Activated CD4-positive, alpha-beta memory T cell treated with anti-CD3 and anti-CD28 coated beads for 36 hours (primary cell): Measurements from ENCODE around the gene EDIL3. TPM values are rescaled to one million over a fixed set of nuclear protein-coding genes. Genes with fewer than 3 reads are reported as not detected.

Source experiments
- CTCF ChIA-PET: fragments of 350-600 bp; sonication (Branson Sonifier 250); formaldehyde crosslinking; loops from one replicate; lab custom pipeline; 2021; ENCODE audit warnings: antibody characterized with exemption, inconsistent platforms; lab: Charles Lee
- POLR2A ChIA-PET: fragments of 350-600 bp; sonication (Branson Sonifier 250); formaldehyde crosslinking; loops from one replicate; lab custom pipeline; 2021; ENCODE audit warnings: antibody characterized with exemption; lab: Charles Lee
- DNase-seq: peaks from one replicate; pipeline ENCODE4 v3.0.0-alpha.2; 2020
- H3K27ac Mint-ChIP-seq: one replicate; pipeline ENCODE4 v1.8.0; 2021; ENCODE audit warnings: mixed read lengths
- H3K27me3 Mint-ChIP-seq: one replicate; pipeline ENCODE4 v1.8.0; 2021; ENCODE audit warnings: mixed read lengths
- H3K36me3 Mint-ChIP-seq: one replicate; pipeline ENCODE4 v1.8.0; 2021; ENCODE audit warnings: mixed read lengths
- H3K4me1 Mint-ChIP-seq: one replicate; pipeline ENCODE4 v1.8.0; 2021; ENCODE audit warnings: low read depth, mixed read lengths
- H3K4me3 Mint-ChIP-seq: one replicate; pipeline ENCODE4 v1.8.0; 2021; ENCODE audit warnings: mild to moderate bottlenecking, mixed read lengths
- H3K9me3 Mint-ChIP-seq: one replicate; pipeline ENCODE4 v1.8.0; 2021; ENCODE audit warnings: mixed read lengths
- intact Hi-C: fragments of 100-400 bp; cut with micrococcal nuclease; formaldehyde crosslinking; loops from one replicate; pipeline ENCODE4 v1.15.1; 2023
- total RNA-seq, 2 experiments: library from RNA; stranded (reverse); gene quantifications; one replicate each; pipeline ENCODE4 v1.2.3, GENCODE V29; 2021

The EDIL3 gene
- total RNA-seq, 2 experiments from 2014 or later: not detected

DNA sequence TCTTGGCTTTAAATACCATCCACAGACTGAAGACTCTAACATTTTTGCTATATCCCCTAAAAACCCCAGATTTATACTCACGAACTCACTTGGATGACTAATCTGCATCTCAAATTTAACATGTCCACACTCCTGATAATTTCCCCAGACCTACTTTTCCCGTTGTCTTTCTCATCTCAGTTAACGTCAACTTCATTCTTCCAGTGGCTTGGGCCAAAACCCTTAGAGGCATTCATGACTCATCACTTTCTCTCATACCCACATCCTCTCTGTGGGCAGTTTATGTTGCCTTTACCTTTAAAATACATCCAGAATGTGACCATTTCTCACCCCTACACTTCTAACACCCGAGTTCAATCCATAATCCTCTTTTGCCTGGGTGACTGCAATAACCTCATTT lies 96.7 kb downstream of the EDIL3 start:
- Mint-ChIP-seq H3K27me3 (no peaks in the 10 kb centered on the region), H3K4me1 (no peaks in the 10 kb centered on the region), H3K9me3 (no peaks in the 10 kb centered on the region), H3K4me3 (no peak overlapping the region), H3K36me3 (no peaks in the 10 kb centered on the region), H3K27ac (no peak overlapping the region)
- ChIA-PET POLR2A (no interaction called here), CTCF (no interaction called here)
- no peak for DNase-seq
- intact Hi-C loops: no loop called here

DNA sequence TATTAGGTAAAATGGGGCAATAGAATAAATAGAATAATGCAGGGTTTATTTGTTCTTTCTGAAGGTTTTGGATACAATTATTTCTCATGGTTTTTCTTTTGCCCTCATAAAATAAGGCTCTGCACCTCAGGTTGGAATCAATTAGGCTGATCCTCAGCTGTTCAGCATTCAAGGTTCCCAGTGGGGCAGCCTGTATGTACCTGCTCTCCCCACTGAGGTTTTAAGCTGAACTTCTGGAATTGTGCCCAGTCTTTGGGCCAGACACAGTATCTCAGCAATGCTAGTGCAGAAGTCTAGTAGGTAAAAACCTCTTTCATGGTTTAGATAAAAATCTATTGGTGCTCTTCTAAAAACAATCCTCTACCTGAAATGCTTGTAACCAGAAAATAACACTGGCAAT lies 98.0 kb downstream of the EDIL3 start:
- Mint-ChIP-seq H3K4me1 (no peaks in the 10 kb centered on the region), H3K9me3 (no peaks in the 10 kb centered on the region), H3K27me3 (no peaks in the 10 kb centered on the region), H3K27ac (no peak overlapping the region), H3K36me3 (no peaks in the 10 kb centered on the region), H3K4me3 (no peak overlapping the region)
- DNase-seq: no peak
- ChIA-PET POLR2A (no interaction called here), CTCF (no interaction called here)
- intact Hi-C loops: no loop called here

DNA sequence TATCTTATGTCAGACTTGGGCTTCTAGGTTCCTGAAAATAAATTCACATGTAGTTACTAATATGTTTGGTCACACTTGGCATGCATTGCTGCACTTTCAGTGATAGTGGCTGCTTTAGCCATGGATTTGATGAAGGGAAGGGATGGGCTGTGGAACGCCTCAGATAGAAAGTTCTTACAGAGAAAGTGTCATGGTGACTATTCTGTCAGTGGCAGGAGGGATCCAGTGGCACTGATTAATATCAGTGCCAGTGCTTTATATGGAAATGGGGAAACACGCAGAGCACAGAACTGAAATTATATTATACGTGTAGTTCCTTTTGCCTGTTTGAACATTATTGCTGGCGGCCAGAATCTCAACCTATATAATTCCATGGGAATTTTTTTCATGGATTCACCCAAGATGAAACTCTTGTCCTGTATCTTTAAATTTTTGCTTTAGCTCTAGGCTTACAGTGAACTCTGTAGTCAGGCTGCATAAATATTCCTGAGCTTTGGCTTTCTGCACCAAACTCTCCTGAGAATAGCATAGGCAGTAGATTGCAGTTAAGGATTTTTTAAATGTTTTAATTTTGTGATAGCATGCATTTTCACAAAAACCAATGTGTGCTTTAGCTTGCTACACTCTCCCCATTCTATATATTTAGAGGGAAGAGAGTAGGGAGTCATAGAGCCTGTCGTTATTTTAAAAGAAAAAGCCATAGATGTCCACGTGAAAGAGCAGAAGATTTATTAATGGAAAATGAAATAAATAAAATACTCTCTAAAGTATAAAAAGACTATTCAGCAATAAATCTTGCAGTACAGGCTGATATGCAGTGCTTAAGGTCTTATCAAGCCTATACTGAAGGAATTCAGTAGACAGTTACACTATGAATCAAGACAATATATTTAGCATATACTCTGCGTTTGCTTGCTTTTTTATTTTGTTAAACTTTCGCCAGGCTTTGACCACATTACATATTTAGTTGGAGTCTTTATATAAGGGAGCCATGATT lies 98.7 kb downstream of the EDIL3 start:
- Mint-ChIP-seq H3K27me3 (no peaks in the 10 kb centered on the region), H3K36me3 (no peaks in the 10 kb centered on the region), H3K4me3 (no peak overlapping the region), H3K4me1 (no peaks in the 10 kb centered on the region), H3K27ac (no peak overlapping the region), H3K9me3 (no peaks in the 10 kb centered on the region)
- ChIA-PET CTCF (no interaction called here), POLR2A (no interaction called here)
- DNase-seq: no peak
- intact Hi-C loops: no loop called here

DNA sequence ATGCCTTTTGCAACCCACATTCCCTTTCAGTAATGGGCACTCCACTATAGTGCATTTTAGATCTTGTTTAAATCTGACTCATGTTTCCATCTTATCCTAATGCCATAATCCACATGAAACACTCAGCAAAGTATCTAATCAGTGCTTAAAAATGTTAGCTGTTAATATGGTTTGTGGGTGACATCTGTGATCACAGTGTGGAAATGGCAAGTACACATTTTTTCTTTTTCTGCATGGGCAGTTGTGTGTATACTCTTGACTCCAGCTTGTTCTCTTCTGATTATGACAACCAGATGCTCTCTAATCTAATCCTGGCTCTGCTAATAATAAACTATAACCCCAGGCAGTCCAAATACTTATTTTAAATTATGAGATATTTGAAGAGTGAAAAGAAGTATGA lies 103.3 kb downstream of the EDIL3 start:
- CTCF ChIA-PET: no interaction called here
- intact Hi-C loops: no loop called here

DNA sequence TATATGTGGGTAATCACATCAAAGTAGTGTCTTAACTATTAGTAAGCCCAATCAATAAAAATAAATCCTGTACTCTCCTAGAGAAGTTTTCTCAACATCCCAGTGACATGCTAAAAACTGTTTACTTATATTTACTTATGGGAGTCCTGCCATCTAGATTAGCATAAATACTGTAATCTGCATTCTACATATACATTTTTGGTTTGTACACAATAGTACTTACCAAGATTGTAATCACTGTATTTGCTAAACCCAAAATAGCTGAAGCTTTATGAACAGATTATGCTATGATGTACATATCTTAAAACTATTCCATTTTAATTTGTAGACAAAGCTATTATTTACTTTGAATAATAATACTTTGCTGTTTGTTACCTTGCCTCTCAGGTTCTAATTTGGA lies 105.4 kb downstream of the EDIL3 start:
- intact Hi-C loops: no loop called here

More for the DNA sequence above, 103.3 kb downstream of the EDIL3 start:
- Mint-ChIP-seq H3K4me1 (no peaks in the 10 kb centered on the region), H3K4me3 (no peak overlapping the region), H3K27me3 (no peaks in the 10 kb centered on the region), H3K36me3 (no peaks in the 10 kb centered on the region), H3K27ac (no peak overlapping the region), H3K9me3 (no peaks in the 10 kb centered on the region)
- POLR2A ChIA-PET: no interaction called here
- DNase-seq: no peak

DNA sequence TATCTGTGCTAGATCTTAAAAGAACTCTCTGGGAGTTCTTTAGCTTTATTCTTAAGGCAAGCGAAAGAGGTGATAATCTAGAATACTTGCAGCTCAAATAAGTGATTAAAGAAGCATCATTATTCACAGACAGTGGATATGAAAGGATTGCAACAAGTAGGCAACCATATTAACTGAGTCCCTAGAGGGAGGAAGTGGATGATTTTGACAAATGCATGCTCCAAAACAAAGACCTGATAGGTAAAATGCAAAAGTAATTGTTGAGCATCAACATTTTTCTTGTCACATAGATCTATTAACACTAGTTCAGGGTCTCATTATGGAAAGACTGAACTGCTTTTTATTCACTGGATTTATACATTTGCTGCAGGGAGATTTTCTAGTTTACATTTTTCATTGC lies 109.1 kb downstream of the EDIL3 start:
- no peak overlapping the region for H3K4me3 Mint-ChIP-seq
- POLR2A ChIA-PET: no interaction called here
- H3K27me3 Mint-ChIP-seq: no peaks in the 10 kb centered on the region
- no peak for DNase-seq
- no peaks in the 10 kb centered on the region for H3K4me1 Mint-ChIP-seq
- H3K9me3 Mint-ChIP-seq: no peaks in the 10 kb centered on the region
- intact Hi-C loops: no loop called here
- H3K36me3 Mint-ChIP-seq: no peaks in the 10 kb centered on the region
- H3K27ac Mint-ChIP-seq: no peak overlapping the region
- CTCF ChIA-PET: no interaction called here

More for the DNA sequence above, 105.4 kb downstream of the EDIL3 start:
- Mint-ChIP-seq H3K9me3 (no peaks in the 10 kb centered on the region), H3K27ac (no peak overlapping the region), H3K27me3 (no peaks in the 10 kb centered on the region), H3K36me3 (no peaks in the 10 kb centered on the region), H3K4me1 (no peaks in the 10 kb centered on the region), H3K4me3 (no peak overlapping the region)
- POLR2A ChIA-PET: no interaction called here
- DNase-seq: no peak
- CTCF ChIA-PET: no interaction called here

DNA sequence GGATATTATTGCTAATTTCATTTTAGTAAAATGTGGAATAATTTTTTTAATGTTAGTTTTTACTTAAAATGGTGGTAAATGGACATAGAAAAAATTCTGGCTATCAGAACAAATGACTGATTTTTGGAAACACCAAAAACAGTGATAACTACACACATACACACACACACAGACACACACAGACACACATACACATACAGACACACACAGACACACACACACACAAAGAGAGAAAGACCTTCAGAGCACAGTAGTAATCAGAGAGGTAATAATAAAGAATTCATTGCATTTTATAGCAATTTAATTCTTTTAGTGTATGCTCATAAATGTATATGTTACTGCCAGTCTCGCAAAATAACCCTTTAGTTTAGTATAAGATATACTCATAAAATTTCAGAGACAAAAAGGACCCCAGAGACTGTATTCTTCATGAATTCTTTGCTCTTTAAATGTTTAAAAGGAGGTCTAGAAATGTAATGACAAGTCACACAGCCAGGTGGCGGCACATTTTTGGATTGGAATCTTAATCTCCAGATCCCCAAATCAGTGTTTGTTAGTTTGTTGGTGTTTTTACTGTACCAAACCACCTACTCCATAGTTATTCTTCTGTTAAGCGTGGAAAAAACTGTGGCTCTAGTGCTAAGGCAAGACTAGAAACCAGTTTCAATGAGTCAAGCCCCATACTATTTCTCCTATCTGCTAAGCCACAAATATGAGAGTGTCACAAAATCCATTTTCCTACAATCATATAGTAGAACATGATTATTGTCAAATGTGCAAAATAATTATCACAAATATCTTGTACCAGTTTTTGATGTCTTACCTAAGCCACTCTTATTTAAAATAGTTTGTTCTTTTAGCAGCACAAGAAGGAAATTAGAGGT lies 109.9 kb downstream of the EDIL3 start:
- Mint-ChIP-seq H3K27me3 (no peaks in the 10 kb centered on the region), H3K27ac (no peak overlapping the region), H3K9me3 (no peaks in the 10 kb centered on the region), H3K4me3 (no peak overlapping the region), H3K4me1 (no peaks in the 10 kb centered on the region), H3K36me3 (no peaks in the 10 kb centered on the region)
- CTCF ChIA-PET: no interaction called here
- DNase-seq: no peak
- intact Hi-C loops: no loop called here
- POLR2A ChIA-PET: no interaction called here

DNA sequence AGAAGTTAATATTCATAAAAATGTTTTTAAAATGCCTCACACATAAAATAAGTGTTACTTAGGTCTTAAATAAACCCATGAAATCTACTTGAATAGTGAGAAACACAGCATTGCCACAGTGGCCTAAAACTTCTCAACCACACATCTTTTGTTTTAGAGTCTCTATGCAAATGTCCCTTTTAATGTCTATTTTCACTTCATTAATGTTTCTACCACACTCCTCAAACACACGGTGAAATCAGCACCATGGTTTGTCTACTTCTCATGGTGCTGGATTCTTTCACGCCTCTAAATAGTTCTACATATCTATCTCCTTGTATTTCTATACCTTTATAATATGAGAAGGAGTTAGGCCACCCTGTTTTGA lies 111.2 kb downstream of the EDIL3 start:
- Mint-ChIP-seq H3K4me3 (no peak overlapping the region), H3K36me3 (no peaks in the 10 kb centered on the region), H3K9me3 (no peaks in the 10 kb centered on the region), H3K27ac (no peak overlapping the region), H3K27me3 (no peaks in the 10 kb centered on the region), H3K4me1 (no peaks in the 10 kb centered on the region)
- DNase-seq: no peak
- intact Hi-C loops: no loop called here
- ChIA-PET POLR2A (no interaction called here), CTCF (no interaction called here)

DNA sequence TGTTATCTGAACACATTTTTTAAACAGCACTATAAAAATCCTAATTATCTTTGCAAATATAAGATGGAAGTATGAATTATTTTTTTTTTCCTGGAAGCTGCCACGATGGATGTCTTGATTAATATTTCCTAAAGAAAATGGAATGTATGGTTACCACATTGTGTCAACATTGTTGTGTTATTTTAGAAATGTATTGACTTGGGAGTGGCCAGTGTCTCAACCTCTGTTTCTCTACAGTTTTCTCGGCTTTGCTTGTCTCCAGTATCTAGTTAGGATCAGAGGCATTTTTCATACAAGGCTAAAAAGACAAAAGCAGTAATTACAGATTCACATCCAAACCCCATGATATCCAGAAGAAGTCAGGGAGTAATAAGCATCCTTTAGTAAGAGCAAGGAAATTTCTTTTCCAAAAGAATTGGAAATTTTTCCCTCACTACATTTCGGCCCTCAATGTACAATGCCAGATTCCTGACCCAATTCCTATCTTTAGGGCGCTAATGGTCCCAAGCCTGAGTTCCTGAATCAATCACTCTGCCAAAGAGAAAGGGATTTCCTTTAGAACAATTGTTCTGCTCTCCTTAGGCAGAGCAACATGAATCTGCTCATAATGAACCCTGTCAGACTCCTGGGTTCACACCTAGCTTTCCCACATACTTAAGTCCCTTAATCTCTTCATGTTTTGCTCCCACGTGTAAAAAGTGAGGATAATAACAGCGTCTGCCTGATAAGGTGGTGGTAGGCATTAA lies 111.7 kb downstream of the EDIL3 start:
- H3K27ac Mint-ChIP-seq: no peak overlapping the region
- H3K9me3 Mint-ChIP-seq: no peaks in the 10 kb centered on the region
- no peak for DNase-seq
- H3K4me3 Mint-ChIP-seq: no peak overlapping the region
- no peaks in the 10 kb centered on the region for H3K36me3 Mint-ChIP-seq
- ChIA-PET POLR2A (no interaction called here), CTCF (no interaction called here)
- no peaks in the 10 kb centered on the region for H3K27me3 Mint-ChIP-seq
- no peaks in the 10 kb centered on the region for H3K4me1 Mint-ChIP-seq
- intact Hi-C loops: no loop called here

DNA sequence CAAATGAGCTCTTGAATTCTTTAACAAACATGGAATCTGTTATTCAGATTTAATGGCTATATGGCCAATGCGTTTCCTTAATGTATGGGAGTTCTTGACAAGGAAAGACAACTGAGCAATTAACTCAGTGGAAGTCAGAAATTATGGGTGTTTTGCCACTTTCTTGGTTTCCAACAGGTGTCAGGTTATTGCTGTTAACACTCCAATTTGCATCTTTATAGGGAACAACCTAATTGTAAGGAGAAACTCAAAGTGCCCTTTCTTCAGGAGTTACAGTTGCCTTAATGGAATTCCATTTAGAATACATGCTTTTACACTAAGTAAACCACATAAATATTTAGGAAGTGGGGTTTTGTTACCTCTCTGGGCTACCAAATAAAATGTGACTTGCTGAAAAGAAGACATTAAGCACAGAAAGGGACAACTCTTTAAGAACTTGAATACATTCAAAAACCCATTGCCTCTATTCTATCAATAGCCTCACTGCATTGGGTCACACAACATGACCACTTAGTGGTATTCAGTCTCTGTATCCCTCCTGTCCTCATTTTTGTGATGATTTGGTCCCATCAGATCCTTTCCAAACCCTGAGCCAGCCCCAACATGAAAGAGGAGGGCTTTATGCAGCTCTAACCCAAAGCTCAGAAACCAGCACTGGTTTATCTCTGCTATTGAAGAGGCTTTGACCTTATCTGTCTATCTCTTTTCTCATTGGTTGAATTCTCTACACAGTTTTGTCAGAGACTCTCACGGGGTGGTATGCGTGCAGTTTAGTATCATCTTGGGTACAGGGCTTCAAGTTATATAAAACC lies 118.7 kb downstream of the EDIL3 start:
- Mint-ChIP-seq H3K27me3 (no peaks in the 10 kb centered on the region), H3K4me1 (no peaks in the 10 kb centered on the region), H3K36me3 (no peaks in the 10 kb centered on the region), H3K9me3 (peaks cover 2% of the 10 kb centered on the region), H3K4me3 (no peak overlapping the region), H3K27ac (no peak overlapping the region)
- DNase-seq: no peak
- intact Hi-C loops: no loop called here
- POLR2A ChIA-PET: no interaction called here
- CTCF ChIA-PET: no interaction called here

DNA sequence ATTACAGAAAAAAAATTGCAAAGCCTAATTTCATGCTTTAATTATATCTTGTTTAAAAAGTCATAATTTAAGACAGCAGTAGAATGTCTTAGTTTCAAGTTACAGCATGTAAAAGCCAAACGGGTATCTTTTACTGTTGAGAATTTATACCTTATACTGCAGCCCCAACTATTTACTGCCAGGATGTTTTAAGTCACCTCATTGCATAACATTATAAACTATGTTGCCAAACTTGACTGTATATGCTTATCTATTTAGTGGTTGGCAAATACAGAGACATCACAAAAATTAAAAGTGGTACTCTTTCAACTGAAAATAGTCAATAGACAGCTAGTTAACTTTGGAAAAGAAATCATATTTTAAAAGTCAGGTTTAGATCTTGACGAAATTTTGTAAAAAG lies 119.5 kb downstream of the EDIL3 start:
- intact Hi-C loops: no loop called here
- H3K4me1 Mint-ChIP-seq: no peaks in the 10 kb centered on the region
- no peak overlapping the region for H3K27ac Mint-ChIP-seq

More for the DNA sequence above, 119.5 kb downstream of the EDIL3 start:
- H3K4me3 Mint-ChIP-seq: no peak overlapping the region
- H3K27me3 Mint-ChIP-seq: no peaks in the 10 kb centered on the region
- ChIA-PET POLR2A (no interaction called here), CTCF (no interaction called here)
- peaks cover 2% of the 10 kb centered on the region for H3K9me3 Mint-ChIP-seq
- H3K36me3 Mint-ChIP-seq: no peaks in the 10 kb centered on the region
- DNase-seq: no peak
